Ectodermal cell (in vitro differentiated cells): Measurements from ENCODE around the gene GUCA2A.

ENCODE experiments used
- H3K27ac ChIP-seq: 2 replicates; pipeline ENCODE4 v1.7.0; 2013; ENCODE audit warnings: mild to moderate bottlenecking, low read depth, low read length; ENCODE audit not compliant: insufficient read depth, poor library complexity, severe bottlenecking
- H3K27me3 ChIP-seq: 2 replicates; pipeline ENCODE4 v1.7.0; 2013; ENCODE audit warnings: mild to moderate bottlenecking, low read length; ENCODE audit not compliant: insufficient read depth, control insufficient read depth, poor library complexity, severe bottlenecking
- H3K36me3 ChIP-seq: one replicate; pipeline ENCODE4 v1.7.0; 2013; ENCODE audit warnings: low read length; ENCODE audit not compliant: control insufficient read depth, insufficient read depth
- H3K4me1 ChIP-seq: one replicate; pipeline ENCODE4 v1.7.0; 2013; ENCODE audit warnings: low read length; ENCODE audit not compliant: control insufficient read depth, insufficient read depth
- H3K4me3 ChIP-seq: 2 replicates; pipeline ENCODE4 v1.7.0; 2013; ENCODE audit warnings: low read depth, low read length, control low read depth; ENCODE audit not compliant: insufficient read depth
- H3K9me3 ChIP-seq: 2 replicates; pipeline ENCODE4 v1.7.0; 2013; ENCODE audit warnings: mild to moderate bottlenecking, low read length, moderate library complexity; ENCODE audit not compliant: control insufficient read depth
- WGBS, 2 experiments: methylation state at CpG; one replicate each; pipeline ENCODE4 v1.1.7; 2013; ENCODE audit warnings: missing lambda C conversion rate in 2 of 2; 5-methylcytosine and 5-hydroxymethylcytosine counted together

Gene GUCA2A

GRCh38 chr1:42192106-42192505 is 27.6 kb upstream of the GUCA2A start:
- no peaks in the 10 kb centered on the region for H3K9me3 ChIP-seq
- H3K27ac ChIP-seq: no peak overlapping the region
- H3K4me1 ChIP-seq: no peaks in the 10 kb centered on the region
- WGBS, 2 experiments: 96 to 98% methylated on average over 4 of the region's 4 CpGs
- no peaks in the 10 kb centered on the region for H3K27me3 ChIP-seq
- H3K4me3 ChIP-seq: no peak overlapping the region
- H3K36me3 ChIP-seq: peaks cover 4% of the 10 kb centered on the region

- peaks cover 4% of the 10 kb centered on the region for H3K36me3 ChIP-seq
- H3K27me3 ChIP-seq: no peaks in the 10 kb centered on the region
- no peak overlapping the region for H3K4me3 ChIP-seq
- 94 to 98% methylated on average over 8 of the region's 8 CpGs for WGBS, 2 experiments
- H3K27ac ChIP-seq: no peak overlapping the region
- no peaks in the 10 kb centered on the region for H3K9me3 ChIP-seq
- no peaks in the 10 kb centered on the region for H3K4me1 ChIP-seq
These were observed 26.8 kb upstream of the GUCA2A start for GRCh38 chr1:42191319-42191718.

DNA sequence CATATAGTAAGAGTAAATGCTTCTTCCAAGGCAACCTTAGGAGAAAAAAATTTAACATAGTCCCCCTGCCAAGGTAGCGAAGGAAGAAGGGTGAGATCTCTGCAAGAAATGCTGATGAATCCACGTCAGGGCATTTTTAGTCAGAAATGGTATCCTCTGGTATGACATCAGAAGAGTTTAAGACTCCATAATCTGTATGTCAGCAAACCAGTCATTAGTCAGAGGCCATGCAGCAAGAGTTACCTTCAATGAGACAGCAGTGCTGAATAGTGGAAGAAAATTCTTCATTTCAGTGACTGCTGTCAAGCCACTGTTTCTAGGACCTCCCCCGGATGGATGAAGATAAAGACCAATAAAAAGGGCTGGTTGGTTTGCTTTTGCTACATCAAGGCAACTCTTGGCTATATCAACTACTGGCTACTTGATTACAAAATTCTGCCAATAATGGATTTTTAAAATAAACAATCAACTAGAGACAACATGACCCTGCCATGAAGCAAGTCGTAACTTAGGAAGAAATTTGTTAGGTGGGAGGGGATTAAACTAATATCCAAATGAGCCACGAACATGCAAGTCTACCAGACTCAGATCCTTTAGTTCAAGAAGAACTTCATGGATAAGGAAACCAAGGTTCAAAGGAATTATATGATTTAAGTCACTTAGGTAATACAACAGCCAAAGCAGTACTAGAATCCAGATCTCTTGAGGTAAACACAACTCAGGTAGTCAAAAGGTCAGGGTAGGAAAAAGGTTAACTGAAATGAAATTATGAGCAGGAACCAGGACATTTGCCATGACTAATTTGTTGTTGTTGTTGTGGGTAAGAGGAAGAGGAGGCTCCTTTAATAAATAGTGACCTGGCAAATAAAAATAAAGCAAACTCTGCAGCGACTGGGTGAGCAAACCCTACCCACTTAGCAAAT is 25.6 kb upstream of the GUCA2A start:
- peaks cover 4% of the 10 kb centered on the region for H3K36me3 ChIP-seq
- WGBS, 2 experiments: 95% methylated on average over 4 to 6 of the region's 6 CpGs
- no peaks in the 10 kb centered on the region for H3K9me3 ChIP-seq
- H3K27me3 ChIP-seq: no peaks in the 10 kb centered on the region
- no peaks in the 10 kb centered on the region for H3K4me1 ChIP-seq
- no peak overlapping the region for H3K4me3 ChIP-seq
- H3K27ac ChIP-seq: no peak overlapping the region

- peaks cover 2% of the 10 kb centered on the region for H3K36me3 ChIP-seq
- no peak overlapping the region for H3K27ac ChIP-seq
- H3K9me3 ChIP-seq: no peaks in the 10 kb centered on the region
- H3K4me1 ChIP-seq: no peaks in the 10 kb centered on the region
- H3K4me3 ChIP-seq: no peak overlapping the region
- no peaks in the 10 kb centered on the region for H3K27me3 ChIP-seq
- WGBS, 2 experiments: 96 to 99% methylated on average over 3 of the region's 3 CpGs
These were observed 21.6 kb upstream of the GUCA2A start for GRCh38 chr1:42186152-42186551.

GRCh38 chr1:42184616-42185015 is 20.1 kb upstream of the GUCA2A start:
- WGBS, 2 experiments: 89 to 94% methylated on average over 3 of the region's 3 CpGs
- Histone ChIP-seq H3K9me3 (no peaks in the 10 kb centered on the region), H3K27me3 (no peaks in the 10 kb centered on the region), H3K27ac (no peak overlapping the region), H3K4me3 (no peak overlapping the region), H3K4me1 (no peaks in the 10 kb centered on the region), H3K36me3 (peaks cover 6% of the 10 kb centered on the region)

GRCh38 chr1:42183957-42184268 is 19.4 kb upstream of the GUCA2A start:
- 91 to 98% methylated on average over 5 of the region's 6 CpGs for WGBS, 2 experiments
- peaks cover 11% of the 10 kb centered on the region for H3K36me3 ChIP-seq

DNA sequence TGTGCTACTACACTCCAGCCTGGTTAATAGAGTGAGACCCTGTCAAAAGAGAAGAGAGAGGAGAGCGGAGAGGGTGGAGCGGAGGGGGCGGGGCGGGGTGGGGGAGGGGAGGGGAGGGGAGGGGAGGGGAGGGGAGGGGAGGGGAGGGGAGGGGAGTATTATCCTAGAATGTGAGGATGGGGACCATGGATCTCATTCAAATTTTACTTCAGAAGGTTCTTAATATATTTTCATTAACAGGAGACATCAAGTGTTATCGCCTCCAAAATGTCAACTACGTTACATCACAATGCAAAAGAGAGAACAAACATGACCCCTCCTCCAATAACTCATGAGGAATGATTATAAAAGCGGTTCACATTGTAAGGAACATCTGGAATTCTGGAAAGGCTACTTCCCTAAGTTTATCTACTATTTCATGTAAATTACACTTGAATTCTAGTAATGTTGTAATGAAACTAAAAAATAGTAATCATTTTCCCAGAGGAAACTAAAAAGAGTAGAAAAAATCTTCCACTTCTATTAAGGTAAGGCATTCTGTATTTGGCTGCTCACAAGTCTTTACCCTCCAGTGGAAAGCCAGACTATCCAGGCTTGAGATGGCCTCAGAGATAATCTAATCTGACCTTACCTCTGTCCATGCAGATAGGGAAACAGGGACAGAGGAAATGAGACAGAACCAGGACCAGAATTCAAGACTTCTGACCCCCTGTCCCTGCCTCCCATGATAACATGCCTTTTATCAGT is 18.8 kb upstream of the GUCA2A start:
- Histone ChIP-seq H3K27ac (no peak overlapping the region), H3K4me1 (no peaks in the 10 kb centered on the region), H3K9me3 (no peaks in the 10 kb centered on the region), H3K4me3 (no peak overlapping the region), H3K27me3 (no peaks in the 10 kb centered on the region), H3K36me3 (peaks cover 11% of the 10 kb centered on the region)
- WGBS, 2 experiments: 86 to 87% methylated on average over 2 to 3 of the region's 7 CpGs

More at GRCh38 chr1:42183957-42184268, 19.4 kb upstream of the GUCA2A start:
- no peaks in the 10 kb centered on the region for H3K9me3 ChIP-seq
- no peak overlapping the region for H3K4me3 ChIP-seq
- H3K27ac ChIP-seq: no peak overlapping the region
- no peaks in the 10 kb centered on the region for H3K4me1 ChIP-seq
- H3K27me3 ChIP-seq: no peaks in the 10 kb centered on the region

GRCh38 chr1:42181687-42182086 is 17.1 kb upstream of the GUCA2A start:
- H3K27me3 ChIP-seq: no peaks in the 10 kb centered on the region
- H3K36me3 ChIP-seq: peaks cover 11% of the 10 kb centered on the region
- H3K9me3 ChIP-seq: no peaks in the 10 kb centered on the region
- 92 to 97% methylated on average over 3 of the region's 4 CpGs for WGBS, 2 experiments
- no peak overlapping the region for H3K27ac ChIP-seq
- no peak overlapping the region for H3K4me3 ChIP-seq
- H3K4me1 ChIP-seq: no peaks in the 10 kb centered on the region

- H3K4me3 ChIP-seq: no peak overlapping the region
- no peaks in the 10 kb centered on the region for H3K4me1 ChIP-seq
- H3K27me3 ChIP-seq: no peaks in the 10 kb centered on the region
- H3K36me3 ChIP-seq: peaks cover 11% of the 10 kb centered on the region
- WGBS, 2 experiments: 91 to 93% methylated on average over 3 to 4 of the region's 4 CpGs
- no peak overlapping the region for H3K27ac ChIP-seq
- H3K9me3 ChIP-seq: no peaks in the 10 kb centered on the region
These were observed 15.4 kb upstream of the GUCA2A start for GRCh38 chr1:42179900-42180329.

DNA sequence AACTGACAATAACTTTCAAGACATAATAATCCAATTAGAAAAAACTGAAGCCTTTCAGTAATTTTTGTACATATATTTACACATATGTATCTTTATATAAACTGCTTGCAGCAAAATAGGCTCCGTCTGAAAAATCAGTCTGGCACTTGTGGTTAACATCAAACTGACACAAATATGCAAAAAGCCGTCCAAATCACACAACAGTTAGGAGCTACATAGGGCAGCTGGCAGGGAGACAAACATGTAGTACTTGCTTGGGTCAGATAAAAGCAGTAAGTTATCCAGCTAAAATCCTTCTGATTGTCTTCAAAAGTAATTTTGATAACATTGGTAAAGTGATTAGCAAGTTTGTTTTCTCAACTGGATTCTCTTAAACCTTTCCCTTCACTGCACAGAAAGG is 14.7 kb upstream of the GUCA2A start:
- H3K27ac ChIP-seq: no peak overlapping the region
- H3K36me3 ChIP-seq: peaks cover 11% of the 10 kb centered on the region
- no peaks in the 10 kb centered on the region for H3K27me3 ChIP-seq
- H3K4me1 ChIP-seq: no peaks in the 10 kb centered on the region
- no peaks in the 10 kb centered on the region for H3K9me3 ChIP-seq
- no peak overlapping the region for H3K4me3 ChIP-seq
- 94% methylated on average over 2 of the region's 2 CpGs for WGBS, 2 experiments
